HG03354 (cell line): ENCODE data around the gene SLC2A9.

Experiments
- ATAC-seq: cut with Tn5 transposase; IDR thresholded peaks from one replicate; pipeline ENCODE4 v1.9.1; 2021; ENCODE audit warnings: mild to moderate bottlenecking; ENCODE audit not compliant: unreplicated experiment, poor library complexity, severe bottlenecking

The SLC2A9 gene

DNA sequence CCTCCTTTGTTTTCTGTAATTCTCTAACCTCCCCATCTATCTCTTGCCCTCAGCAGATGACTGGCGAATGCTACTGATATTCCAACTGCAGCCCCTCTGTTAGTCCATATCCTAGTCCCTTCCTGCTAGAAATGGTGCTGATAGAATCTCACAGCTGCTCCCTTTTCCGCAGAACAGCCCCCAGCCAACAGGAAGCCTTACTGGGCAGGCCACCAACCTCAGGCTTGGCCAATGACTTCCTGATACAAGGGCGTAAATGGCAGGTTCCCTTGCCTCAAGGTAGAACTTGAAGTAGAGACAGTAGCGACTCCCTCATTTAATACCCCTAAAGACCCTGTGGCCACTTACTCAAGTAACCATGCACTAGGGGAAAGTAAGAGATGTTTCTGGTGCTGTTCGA, 26.7 kb upstream of the SLC2A9 start:
- ATAC-seq = no peak

DNA sequence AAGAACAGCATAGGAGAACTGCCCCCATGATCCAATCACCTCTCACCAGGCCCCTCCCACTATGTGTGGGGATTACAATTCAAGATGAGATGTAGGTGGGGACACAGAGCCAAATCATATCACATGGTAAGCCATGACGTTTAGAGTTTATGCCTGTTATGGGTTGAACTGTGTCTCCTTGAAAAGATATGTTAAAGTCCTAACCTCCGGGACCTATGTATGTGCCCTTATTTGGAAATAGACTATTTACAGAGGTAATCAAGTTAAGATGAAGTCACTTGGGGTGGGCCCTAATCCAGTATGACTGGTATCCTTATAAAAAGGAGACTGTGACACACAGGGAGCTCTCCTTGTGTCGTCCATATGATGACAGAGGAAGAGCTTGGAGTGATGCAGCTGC, 25.2 kb upstream of the SLC2A9 start:
- ATAC-seq = no peak

DNA sequence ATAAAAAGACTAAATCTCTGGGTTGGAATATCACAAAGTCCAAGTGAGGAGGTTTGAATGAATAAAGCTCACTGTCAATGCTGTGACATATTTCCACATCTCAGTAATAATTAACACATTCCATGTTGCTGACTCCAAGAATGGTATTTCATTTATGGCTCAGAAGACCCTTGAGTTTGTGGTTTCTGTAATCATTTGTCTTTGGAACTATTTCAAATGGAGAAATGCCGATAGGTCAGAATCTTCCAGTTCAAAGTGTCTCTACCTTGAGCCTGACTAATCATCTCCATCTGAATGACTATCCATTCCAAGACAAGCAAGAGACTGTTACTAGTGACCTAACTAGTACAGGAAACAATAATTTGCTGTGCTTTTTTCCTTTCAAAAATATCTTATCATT, 24.2 kb upstream of the SLC2A9 start:
- ATAC-seq = no peak

DNA sequence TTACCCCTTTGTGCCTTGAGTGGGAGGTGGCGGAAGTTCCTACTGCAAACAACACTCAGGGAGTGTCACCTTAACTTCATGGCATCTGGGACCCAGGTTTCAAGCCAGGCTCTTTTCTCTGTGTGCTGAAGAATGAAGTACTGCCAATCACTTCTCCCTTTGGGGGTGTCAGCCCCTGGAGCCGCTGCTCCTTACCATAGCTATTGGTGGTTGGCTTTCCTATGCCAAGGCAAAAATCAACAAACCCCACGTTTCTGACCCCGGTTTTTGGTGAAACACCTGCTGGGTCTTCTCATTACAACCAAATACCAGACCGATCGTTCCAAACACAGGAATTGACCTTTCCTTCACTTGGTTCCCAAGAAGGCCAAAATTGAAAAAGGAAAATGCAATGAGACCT, 19.7 kb upstream of the SLC2A9 start:
- ATAC-seq = no peak

DNA sequence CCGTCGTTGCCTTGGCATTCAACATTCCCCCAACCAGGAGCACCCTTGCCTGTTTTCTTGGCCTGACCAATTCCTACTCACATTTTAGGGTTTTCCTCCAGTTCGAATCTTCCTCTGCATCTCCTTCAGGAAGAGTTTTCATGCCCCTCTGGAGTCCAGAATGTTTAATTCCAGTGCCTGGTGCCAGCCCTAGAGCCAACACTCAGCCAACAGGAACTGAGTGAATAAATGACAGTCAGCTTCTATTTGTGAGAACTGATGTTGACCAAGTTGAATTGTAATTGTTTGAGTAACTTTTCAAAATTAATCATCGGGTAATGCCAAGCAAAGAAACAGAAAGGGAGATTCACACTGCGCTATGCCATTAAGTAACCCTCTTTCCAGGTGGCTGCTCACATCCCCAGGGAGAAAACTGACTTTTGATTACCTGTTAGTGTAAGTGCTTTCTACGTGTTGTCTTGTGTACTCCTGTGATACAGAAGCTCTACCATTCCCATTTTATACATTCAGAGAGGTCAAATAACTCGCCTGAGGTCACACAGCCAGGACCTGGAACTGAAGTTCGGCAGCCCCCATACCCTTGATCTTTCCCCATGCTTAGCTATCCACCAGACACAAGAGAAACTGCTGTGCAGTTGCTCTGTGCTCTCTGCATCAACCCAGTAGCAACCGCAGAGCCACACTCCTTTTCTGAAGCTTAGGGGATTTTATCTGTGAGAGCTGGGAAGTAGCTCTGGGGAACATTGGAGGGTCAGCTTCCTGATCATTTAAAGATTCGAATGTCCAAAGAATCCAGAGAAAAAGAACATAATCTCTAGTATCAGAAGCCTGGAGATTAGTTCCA, 19.0 kb upstream of the SLC2A9 start:
- ATAC-seq = no peak

DNA sequence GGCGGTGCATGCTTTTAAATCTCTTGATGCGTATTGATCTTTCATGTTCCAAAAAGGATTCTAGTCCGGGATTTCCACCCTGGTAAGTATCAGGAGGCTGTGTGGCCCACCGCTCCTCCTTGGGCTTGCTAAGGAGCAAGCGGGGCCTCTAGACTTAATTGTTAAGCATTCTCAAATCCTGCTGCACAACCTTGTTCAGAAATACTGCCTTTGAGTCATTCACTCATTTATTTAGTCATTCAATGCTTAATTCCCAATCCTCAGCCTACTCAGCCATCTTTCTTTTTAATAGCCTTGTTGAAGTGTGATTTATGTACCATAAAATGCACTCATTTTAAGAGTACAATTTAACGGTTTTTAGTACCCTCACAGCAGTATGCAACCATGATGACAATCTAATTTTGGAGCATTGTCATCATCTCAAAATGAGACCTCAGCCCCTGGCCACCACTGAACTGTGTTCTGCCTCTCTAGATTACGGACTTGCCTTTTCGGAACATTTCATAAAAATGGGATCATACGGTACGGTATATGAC, 15.6 kb upstream of the SLC2A9 start:
- no peak for ATAC-seq

DNA sequence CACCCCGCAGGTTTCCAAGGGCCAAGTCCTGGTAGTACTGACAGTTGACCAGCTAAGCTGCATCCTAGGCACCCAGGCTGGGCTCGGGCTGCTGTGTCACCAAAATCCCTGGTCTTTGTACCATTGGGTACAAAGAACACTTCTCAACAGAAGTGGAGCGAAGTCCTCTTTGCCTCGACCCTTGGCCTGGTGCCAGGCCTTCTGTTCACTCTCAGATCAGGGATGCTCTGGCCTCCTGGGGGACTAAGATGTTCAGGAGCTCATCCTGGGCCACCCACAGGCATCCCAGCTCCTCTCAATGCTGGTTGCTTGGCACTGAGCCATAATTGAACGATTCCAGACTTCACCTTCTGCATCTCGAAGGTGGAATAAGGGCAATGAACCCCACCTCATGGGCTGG, 13.8 kb upstream of the SLC2A9 start:
- ATAC-seq = no peak

DNA sequence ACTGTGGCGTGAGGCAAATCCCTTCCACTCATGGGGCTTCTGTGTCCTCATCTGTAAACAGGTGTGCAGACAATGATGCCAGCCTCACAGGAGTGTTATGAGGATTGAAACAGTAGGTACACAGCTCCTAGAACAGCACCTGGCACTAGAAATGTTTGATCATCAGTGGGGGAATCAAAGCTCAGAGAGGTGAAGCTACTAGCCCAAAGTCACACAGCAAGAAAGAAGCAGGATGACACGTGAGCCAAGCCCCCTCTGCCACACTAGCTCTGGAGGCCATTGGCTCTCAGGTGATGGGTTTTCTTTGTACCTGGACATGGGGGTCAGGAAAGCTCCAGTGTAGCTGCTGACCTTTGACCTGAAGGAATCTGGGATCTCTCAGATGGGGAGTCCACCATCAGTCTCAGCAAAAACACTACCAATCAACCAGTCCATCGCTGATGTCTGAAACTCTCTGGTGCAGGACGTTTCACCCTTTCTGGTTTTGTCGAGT, 13.4 kb upstream of the SLC2A9 start:
- ATAC-seq = no peak

DNA sequence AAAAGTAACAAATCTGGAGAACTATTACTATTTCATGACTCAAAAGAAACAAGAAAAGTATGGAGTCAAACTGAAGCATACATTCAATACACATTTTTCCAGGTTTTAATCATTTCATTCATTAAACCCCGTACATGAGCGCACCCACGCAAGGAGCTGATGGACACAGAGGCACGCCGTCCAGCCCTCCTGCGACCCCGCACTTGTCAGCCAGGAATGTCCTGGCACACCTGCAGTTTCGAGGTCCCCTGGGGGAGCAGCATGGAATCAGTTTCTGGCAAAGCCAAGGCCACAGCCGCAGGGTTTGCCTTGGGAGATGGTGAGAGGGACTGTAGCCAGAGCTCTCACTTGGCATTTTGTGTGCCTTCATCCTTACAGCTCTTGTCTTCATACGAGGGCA, 12.8 kb upstream of the SLC2A9 start:
- ATAC-seq = no peak

DNA sequence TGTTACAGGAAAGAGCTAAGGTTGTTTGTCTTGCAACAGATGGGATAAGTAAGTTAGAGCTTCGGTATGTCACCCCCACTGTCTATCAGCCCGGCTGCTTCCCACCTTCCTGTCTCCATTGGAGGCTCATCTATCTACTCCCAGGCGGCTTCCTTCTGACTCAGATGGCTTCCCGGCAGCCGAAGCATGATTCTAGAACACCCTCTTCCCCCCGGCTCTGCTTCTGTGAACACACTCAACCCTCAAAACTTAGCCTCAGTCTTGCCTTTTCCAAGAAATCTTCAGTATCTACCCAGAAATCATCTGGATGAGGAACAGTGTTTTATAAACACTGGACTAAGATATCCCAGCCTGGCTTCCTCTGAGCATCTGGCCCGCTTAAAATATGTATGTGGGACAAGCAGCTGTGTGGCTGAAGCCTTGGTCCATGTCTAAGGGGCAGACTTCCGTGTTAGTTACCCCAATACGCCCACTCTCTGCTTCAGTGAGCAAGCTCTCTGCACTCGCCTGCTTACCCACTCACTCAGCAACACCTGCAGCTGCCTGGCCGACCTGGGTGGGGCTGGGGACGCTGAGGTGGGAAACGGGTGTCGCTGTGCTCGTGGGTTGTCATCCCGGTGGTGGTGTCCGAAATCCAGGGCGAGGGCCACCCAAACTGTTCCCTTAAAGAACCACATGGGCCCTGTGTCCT, 12.0 kb upstream of the SLC2A9 start:
- no peak for ATAC-seq

DNA sequence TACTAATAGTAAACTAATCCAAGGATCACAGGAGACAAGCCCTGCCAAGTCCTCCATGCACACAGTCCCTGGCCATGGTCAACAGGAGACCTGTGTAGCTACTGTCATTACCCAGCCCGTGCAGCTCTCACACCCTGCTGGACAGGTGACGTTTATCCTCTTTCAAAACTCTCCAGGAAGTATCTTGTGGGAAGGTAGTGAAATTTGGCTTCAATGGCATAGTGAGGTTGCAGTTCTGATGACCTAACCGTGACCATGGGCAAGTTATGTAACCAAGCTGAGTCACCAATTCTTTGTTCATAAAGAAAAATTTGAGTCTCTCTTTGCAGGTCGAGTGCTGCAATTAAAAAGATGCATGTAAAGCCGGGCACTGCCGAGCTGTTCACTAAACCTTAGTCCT, 11.3 kb upstream of the SLC2A9 start:
- ATAC-seq = no peak

DNA sequence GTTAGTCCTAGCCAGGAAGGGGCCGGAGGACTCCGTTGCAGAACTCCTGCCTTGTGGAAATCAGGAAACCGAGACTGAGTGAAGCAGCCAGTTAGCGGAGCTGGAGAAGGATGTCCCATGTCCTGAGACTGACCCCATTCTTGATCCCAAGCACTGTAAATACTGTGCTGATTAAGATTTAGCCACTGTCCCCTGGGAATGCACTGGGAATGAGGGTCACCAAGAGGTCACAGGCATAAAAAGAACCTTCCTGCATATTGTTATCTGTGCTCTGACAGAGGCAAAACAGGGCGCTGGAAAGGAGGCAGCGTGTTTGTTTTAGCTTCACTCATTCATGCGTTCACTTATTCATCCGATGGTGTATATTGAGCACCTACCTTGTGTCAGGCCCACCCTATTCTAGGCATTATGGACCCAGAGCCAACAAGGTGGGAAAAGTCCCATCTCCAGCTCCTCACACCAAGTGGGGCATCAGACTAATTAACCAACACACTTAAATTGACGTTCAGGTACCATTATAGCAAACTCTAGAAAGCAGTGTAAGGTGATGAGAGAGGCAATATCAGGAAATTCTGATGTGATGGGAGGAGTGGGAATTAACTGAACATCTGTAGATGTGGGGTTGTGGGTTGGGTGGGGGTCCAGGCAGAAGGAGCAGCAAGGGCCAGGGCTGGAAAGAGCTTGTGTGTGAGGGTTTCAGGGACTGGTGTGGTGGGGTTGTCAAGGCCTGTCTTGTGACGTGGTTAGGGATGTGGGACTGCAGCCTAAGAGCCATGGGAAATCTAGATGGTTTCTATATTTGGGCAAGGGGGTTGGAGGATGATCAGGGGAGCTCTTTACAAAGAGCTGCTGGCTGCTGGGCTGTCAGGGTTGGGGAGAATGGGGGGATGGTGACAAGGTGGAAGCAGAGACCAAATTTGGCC, 10.6 kb upstream of the SLC2A9 start:
- no peak for ATAC-seq

DNA sequence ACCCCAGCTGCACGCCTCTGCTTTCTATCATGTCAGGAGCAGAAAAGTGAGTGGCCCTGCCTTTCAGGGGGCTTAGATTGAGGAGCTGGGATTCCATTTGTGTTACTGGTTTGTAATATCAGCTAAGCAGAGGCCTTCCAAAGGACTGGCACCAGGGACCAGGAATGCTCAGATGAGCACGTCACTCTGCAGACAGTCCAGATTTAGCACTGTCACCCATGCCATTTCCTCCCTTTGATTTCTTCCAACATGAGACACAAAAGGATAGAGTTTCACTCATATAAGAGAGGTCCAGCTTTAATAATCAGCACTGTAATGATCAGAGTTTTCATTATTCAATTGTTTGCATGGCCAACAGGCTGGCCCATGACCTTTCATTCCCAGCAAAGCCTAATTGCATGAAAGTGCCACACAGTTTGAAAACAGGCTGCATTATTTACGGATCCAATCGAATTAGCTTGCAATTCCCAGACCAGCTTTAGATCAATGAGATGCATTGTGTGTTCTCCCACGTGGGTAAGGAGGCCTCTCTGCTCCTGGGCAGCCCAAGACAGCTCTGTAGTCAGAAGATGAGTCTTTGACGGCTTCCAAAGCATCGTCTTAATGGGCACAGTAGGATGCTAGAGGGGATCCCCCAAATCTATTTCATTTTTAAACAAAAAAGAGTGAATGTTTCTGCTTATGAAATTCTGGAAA, 9.8 kb upstream of the SLC2A9 start:
- ATAC-seq = no peak

DNA sequence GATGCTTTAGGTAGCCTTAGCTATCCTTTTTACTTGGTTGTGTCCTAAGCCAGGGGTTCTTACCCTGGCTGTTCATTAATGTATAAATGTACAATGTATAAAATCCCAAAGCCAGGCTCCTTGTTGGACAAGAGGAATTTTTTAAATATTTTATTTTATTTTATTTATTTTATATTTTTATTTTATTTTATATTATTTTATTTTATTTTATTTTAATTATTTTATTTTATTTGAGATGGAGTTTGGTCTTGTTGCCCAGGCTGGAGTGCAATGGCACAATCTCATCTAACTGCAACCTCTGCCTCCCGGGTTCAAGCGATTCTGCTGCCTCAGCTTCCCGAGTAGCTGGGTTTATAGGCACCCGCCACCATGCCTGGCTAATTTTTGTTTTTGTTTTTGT, 8.1 kb upstream of the SLC2A9 start:
- no peak for ATAC-seq

DNA sequence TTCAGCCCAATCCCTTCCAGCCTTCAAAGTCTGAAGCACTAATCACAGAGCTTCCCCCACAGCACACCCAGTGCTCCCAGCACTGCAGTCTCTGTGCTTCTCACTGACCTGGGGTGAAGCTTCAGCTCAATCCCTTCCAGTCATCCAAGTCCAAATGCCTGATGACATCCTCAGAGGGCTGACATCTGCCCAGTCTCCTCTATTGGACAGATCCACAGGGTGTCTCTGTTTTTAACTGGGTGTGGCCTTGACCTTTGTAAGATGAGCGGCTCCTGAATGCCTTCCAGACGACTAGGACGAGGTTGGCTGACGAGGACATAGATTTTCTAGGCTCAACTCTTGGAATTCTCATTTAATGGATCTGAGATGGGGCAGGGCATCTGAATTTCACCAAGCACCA, 7.6 kb upstream of the SLC2A9 start:
- ATAC-seq = no peak

DNA sequence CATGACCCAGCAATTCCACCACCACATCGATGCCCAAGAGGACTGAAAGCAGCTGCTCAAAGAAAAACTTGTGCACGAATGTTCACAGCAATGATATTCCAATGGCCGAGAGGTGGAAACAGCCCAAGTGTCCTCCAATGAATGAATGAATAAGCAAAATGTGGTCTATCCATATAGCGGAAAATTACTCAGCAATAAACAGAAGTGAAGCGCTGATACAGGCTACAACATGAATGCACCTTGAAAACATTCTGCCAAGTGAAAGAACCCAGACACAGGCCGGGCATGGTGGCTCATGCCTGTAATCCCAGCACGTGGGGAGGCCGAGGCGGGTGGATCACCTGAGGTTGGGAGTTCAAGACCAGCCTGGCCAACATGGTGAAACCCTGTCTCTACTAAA, 5.2 kb upstream of the SLC2A9 start:
- no peak for ATAC-seq

DNA sequence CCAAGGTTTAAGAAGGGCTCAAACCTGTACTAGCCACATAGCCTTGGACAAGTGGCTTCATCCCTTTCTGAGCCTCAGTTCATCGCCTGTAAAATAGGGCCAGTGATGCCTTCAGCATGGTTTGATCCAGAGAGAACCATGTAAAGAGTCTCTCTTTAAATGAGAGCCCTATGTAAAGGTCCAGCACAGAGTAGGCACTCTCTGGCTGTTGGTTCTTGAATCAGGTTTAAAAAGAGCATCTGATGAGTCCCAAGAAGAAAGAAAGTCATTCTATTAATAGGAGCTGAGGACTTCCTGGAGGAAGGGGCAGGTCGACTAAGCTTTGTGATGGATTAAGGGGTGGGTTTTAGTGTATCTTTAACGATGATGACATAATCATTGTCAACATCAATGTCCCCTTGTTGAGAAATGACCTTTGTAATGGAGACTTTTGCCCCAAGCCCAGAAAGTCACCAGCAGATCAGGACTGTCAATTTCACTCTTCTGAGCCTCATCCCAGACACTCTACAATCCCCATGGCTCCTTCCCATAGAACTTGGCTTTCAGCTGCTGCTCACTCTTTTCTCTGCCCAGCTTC, 4.0 kb upstream of the SLC2A9 start:
- no peak for ATAC-seq

DNA sequence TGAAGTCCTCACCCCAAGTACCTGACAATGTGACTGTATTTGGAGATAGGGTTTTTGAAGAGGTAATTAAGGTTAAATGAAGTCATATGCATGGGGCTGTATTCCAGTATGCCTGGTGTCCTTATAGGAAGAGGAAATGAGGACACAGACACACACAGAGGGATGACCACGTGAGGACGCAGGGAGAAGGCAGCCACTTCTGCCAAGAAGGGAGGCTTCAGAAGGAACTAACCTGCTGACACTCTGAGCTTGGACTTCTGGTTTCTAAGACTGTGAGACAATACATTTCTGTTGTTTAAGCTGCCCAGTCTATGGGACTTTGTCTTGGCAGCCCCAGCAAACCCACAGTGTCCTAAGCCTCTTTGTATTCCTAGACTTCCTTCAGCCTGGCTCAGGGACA, 3.0 kb upstream of the SLC2A9 start:
- no peak for ATAC-seq

DNA sequence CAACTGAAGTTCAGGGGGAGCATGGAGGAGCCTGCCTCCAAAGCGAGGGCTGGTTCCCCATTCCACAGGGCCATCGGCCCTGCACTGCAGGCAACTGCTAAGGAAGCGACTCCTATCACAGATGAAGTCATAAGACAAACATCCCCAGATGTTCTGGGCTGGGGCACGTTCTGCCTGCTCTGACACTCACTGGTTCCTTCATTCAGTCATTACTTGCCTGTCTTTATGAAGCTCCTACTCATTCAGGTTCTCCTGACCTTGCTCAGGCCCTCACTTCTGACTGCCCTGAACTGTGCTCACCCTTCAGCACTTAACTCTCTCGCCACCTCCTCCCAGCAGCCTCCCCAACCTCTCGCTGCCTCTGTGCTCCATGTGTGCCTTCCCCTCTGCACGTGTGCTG, 2.5 kb upstream of the SLC2A9 start:
- ATAC-seq = no peak
